Lower lobe of right lung (tissue), 2 donors: ENCODE results near the gene LMF2. TPM values are rescaled to one million over a fixed set of nuclear protein-coding genes. Genes with fewer than 3 reads are reported as not detected.

Source experiments
- ATAC-seq, 2 donors: fragments of 200-7000 bp; cut with Tn5 transposase; one replicate each; pipeline ENCODE4 v1.9.1; 2020 to 2022; ENCODE audit warnings: mild to moderate bottlenecking in 2 of 2, moderate library complexity in 2 of 2
- DNase-seq: peaks from one replicate; pipeline ENCODE4 v3.0.0-alpha.2; 2020
- H3K27ac ChIP-seq: fragments of 200-600 bp; one replicate; pipeline ENCODE4 v1.8.0; 2022
- H3K27me3 ChIP-seq: fragments of 200-600 bp; one replicate; pipeline ENCODE4 v1.8.0; 2022; ENCODE audit warnings: low read depth
- H3K36me3 ChIP-seq: fragments of 200-600 bp; one replicate; pipeline ENCODE4 v1.8.0; 2022; ENCODE audit warnings: mild to moderate bottlenecking
- H3K4me1 ChIP-seq: fragments of 200-600 bp; one replicate; pipeline ENCODE4 v1.8.0; 2022
- H3K4me3 ChIP-seq: fragments of 200-600 bp; one replicate; pipeline ENCODE4 v1.8.0; 2022; ENCODE audit warnings: mild to moderate bottlenecking
- H3K9me3 ChIP-seq: fragments of 200-600 bp; one replicate; pipeline ENCODE4 v1.8.0; 2022
- intact Hi-C: fragments of 100-400 bp; cut with DNase I; formaldehyde crosslinking; loops from one replicate; pipeline ENCODE4 v1.11.0; 2022
- total RNA-seq: library from RNA; stranded (reverse); fragmentation: NEBNext Ultra II Directional; extraction: Animal tissue kit (Norgen Biotek cat#: 25700); gene quantifications from one replicate; pipeline ENCODE4 v1.2.1, GENCODE V29; 2021
- TF ChIP-seq, protein P1 (sequence below): fragments of 200-600 bp; IDR thresholded peaks from one replicate; pipeline ENCODE4 v1.8.0; 2022; ENCODE audit warnings: antibody characterized with exemption, mild to moderate bottlenecking
- donor health status: DM: no; HTN: yes; CAD: no; lungs with severe emphysema.

The LMF2 gene
- total RNA-seq, 1 donor from 2014 or later = 58.8 TPM

DNA sequence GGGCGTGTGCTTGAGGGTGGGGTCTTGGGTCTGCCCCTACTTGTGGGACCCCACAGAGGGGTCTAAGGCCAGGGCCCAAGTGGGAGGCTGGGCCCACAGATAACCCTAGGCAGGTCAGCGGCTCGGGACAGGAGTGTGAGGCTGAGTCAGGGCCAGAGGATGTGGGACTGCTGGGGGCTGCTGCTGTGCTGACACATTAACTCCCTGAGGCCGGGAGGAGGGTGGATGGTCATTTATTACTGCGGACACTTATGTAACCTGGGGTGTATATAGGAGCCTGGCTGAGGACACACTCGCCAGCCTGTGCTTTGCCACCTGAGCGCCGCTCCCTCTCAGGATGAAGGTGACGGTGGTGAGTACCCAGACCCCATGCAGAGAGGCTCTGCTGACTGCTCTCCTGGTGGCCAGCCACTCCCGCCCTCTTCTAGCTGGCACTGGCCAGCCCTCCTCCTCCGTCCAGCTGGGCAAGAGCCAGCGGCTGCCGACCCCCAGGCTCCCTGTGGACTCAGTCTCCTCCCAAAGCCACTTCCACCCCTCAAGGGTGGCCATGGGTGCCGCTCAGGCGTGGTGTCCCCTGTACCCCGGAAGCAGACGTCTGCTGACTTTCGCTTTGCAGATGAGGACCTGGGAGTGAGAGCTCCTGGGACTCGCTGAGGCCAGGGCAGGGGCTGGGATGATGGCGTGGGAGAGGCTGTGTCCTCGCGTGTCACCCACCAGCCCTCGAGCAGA, 20.8 kb downstream of the LMF2 start, which contains the start of gene MIOX:
Gene MIOX, plus strand, starts transcription at position 299 of the 729 bp plus-strand sequence. Its CDS starts 39 bp downstream, at position 338.
- peaks cover 40% of the 10 kb centered on the region for H3K27me3 ChIP-seq
- no peak for ATAC-seq
- H3K36me3 ChIP-seq = no peaks in the 10 kb centered on the region
- TF ChIP-seq, protein P1, sequence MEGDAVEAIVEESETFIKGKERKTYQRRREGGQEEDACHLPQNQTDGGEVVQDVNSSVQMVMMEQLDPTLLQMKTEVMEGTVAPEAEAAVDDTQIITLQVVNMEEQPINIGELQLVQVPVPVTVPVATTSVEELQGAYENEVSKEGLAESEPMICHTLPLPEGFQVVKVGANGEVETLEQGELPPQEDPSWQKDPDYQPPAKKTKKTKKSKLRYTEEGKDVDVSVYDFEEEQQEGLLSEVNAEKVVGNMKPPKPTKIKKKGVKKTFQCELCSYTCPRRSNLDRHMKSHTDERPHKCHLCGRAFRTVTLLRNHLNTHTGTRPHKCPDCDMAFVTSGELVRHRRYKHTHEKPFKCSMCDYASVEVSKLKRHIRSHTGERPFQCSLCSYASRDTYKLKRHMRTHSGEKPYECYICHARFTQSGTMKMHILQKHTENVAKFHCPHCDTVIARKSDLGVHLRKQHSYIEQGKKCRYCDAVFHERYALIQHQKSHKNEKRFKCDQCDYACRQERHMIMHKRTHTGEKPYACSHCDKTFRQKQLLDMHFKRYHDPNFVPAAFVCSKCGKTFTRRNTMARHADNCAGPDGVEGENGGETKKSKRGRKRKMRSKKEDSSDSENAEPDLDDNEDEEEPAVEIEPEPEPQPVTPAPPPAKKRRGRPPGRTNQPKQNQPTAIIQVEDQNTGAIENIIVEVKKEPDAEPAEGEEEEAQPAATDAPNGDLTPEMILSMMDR = no peak
- no peak within 1 kb of the TSS for H3K4me3 ChIP-seq
- H3K27ac ChIP-seq = no peak within 1 kb of the TSS
- H3K9me3 ChIP-seq = no peaks in the 10 kb centered on the region
- DNase-seq = no peak
- intact Hi-C loops = no loop called here
- peaks cover 12% of the 10 kb centered on the region for H3K4me1 ChIP-seq

DNA sequence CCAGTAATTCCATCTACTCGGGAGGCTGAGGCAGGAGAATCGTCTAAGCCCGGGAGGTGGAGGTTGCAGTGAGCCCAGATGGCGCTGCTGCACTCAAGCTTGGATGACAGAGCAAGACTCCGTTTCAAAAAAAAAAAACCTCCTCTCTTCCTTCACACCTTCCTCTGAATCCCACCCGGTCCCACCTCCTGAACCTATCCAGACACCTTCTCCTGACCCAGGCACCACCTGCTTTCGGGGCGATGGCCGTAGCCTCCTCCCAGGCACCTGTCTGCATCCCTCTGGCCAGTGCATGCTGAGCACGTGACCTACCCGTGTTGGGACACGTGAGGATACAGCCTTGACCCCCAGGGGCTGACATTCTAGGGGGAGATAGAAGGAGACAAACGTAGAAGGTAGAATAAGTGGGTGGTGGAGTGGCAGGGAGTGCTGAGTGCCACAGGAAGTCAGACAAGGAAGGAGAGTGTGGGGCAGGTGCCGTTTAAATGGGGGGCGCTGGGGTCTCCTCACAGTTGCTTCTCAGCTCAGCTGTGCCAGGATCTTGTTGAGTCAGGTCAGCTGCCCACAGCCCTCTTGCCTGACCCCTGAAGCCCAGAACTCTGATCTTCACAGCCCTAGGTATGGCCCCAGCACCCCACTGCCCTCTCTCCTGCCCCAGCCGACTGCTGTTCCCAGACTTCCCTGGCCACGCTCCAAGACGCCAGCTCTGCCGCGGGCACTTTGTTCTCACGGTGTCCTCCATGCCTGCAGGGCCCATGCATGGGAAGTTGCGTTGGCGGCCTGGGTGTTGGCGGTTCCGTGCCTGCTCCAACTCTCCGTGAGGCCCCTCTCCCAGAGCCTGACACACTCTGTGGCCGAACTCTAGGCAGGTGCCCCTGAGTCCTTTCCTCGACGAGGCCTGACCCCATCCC, 22.0 kb downstream of the LMF2 start:
- H3K36me3 ChIP-seq = no peaks in the 10 kb centered on the region
- no peak overlapping the region for H3K4me3 ChIP-seq
- TF ChIP-seq, protein P1 = no peak
- no peaks in the 10 kb centered on the region for H3K9me3 ChIP-seq
- intact Hi-C loops = no loop called here
- peaks cover 17% of the 10 kb centered on the region for H3K4me1 ChIP-seq
- ATAC-seq = peak; percentile 27 to 32
- no peak overlapping the region for H3K27ac ChIP-seq
- peak; percentile 67 for DNase-seq
- peaks cover 52% of the 10 kb centered on the region for H3K27me3 ChIP-seq

DNA sequence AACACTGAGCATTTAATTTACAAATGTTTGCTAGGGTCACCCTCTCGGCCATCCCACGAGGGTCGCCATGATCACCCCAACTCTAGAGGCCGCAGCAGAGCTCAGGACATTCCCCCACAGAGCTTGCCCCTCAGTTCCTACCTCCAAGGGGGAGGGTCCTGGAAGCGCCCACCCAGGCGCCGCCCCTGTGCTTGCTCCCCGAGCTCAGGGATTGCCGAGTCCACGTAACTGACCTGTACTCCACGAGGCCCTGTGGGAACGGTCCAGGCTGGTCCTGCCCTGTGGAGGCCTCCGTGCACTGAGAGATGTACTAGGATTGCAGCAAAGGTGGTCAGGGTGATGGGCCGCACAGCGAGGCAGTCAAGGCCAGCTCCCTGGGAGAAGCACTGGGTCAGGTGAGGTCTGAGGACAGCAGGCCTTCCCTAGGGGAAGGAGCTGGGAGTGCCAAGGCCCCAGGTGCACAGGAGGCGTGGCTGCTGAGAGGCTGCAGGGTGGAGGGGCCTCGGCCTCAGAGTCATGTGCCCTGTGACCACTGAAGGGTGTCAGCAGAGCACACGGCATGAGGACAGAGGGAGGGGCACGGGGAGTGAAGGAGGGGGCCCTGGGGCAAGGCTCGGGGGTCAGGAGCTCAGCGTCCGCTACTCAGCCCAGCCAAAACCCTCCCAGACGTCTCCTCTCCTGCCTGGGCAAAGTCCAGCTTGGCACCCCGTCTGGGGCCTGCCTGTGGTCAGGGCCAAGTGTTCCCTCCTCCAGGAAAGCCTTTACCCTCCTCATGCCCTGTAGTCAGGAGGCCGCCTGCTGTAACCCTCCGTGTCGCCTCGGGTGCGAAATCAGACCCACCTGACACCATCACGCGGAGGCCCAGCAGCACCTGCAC, 23.3 kb downstream of the LMF2 start:
- H3K36me3 ChIP-seq = no peaks in the 10 kb centered on the region
- H3K27me3 ChIP-seq = peaks cover 52% of the 10 kb centered on the region
- intact Hi-C loops = no loop called here
- H3K9me3 ChIP-seq = no peaks in the 10 kb centered on the region
- H3K27ac ChIP-seq = no peak overlapping the region
- TF ChIP-seq, protein P1 = no peak
- no peak overlapping the region for H3K4me3 ChIP-seq
- DNase-seq = no peak
- ATAC-seq = no peak
- H3K4me1 ChIP-seq = peaks cover 17% of the 10 kb centered on the region

DNA sequence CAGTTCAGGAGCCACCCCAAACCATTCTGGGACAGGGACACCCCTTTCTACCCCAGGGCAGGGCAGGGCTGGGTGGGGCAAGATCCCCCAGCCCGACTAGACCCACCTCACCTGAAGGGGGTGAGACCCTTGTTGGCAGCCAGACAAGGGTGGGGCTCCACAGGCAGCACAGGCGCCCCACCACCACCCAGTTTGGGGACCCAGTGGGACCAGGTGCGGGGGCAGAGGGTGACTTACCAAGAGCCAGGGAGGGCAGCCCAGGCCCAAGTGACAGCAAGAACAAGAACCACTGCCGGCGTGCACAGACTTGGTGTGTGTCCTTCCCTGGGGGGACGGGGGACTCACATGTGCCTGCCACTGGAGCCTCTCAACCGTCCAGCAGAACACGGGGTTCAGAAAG, 23.9 kb downstream of the LMF2 start:
- Histone ChIP-seq H3K27me3 (peaks cover 59% of the 10 kb centered on the region), H3K4me3 (no peak overlapping the region), H3K36me3 (no peaks in the 10 kb centered on the region), H3K27ac (no peak overlapping the region), H3K4me1 (peaks cover 17% of the 10 kb centered on the region), H3K9me3 (no peaks in the 10 kb centered on the region)
- ATAC-seq = no peak
- no peak for DNase-seq
- intact Hi-C loops = no loop called here
- TF ChIP-seq, protein P1 = no peak

DNA sequence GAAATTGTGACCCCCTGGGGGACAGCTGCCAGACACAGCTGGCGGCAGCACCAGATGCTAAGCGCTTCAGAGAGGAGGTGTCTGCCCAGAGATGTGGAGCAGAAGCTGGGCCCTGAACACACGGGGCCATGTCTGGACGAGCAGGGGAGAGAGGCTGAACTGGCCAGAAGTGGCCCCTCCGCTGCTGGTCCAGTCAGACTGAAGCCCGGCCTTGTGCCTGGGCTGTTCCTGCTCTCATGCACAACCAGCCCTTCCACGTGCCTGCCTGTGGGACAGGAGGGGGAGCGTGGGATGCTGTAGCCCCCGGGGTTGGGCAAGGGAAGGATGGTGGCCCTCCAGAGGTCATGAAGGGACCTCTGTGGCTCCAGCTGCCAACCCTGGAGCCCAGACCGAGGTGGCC, 24.4 kb downstream of the LMF2 start:
- DNase-seq = no peak
- ATAC-seq = no peak
- Histone ChIP-seq H3K27me3 (peaks cover 58% of the 10 kb centered on the region), H3K9me3 (no peaks in the 10 kb centered on the region), H3K27ac (no peak overlapping the region), H3K4me1 (peaks cover 17% of the 10 kb centered on the region), H3K4me3 (no peak overlapping the region), H3K36me3 (no peaks in the 10 kb centered on the region)
- TF ChIP-seq, protein P1 = no peak
- intact Hi-C loops = no loop called here
